H1 (cell line): Measurements from ENCODE around the gene DRAM1. TPM values are rescaled to one million over a fixed set of nuclear protein-coding genes. Genes with fewer than 3 reads are reported as not detected.

Experiments
- ATF2 ChIP-seq: IDR thresholded peaks from 2 replicates; pipeline ENCODE4 v1.6.1; 2012; ENCODE audit warnings: low read length, inconsistent platforms
- BCL11A ChIP-seq, 2 experiments: IDR thresholded peaks; one replicate each; pipeline ENCODE4 v1.6.1; 2011; ENCODE audit warnings: low read depth in 2 of 2, low read length in 2 of 2, mild to moderate bottlenecking in 2 of 2
- CHD7 ChIP-seq: fragments of 300-600 bp; sonication (generic); IDR thresholded peaks from 2 replicates; pipeline ENCODE4 v1.7.1; 2012; ENCODE audit warnings: low read length, moderate library complexity, mild to moderate bottlenecking, inconsistent platforms; ENCODE audit not compliant: insufficient replicate concordance
- RAD21 ChIP-seq, 2 experiments: IDR thresholded peaks in 1 of 2; conservative IDR thresholded peaks in 1 of 2; 2 replicates each; pipeline ENCODE4 v1.6.1; 2011; ENCODE audit warnings: low read depth in 2 of 2, low read length in 2 of 2, improper control_type of control experiment in 1 of 2, inconsistent platforms in 1 of 2, mild to moderate bottlenecking in 1 of 2, moderate library complexity in 1 of 2
- polyA plus RNA-seq, 7 experiments: library from polyadenylated mRNA; depleted of rRNA in 3 of 7; stranded (reverse) in 5 of 7; unstranded in 2 of 7; fragments of >200 nt in 5 of 7; fragments of 200-250 nt in 2 of 7; gene quantifications; 1 replicate in 5 of 7; 2 replicates in 1 of 7; 4 replicates in 1 of 7; pipeline versions ENCODE4 v1.2.1 to v1.2.3, GENCODE V29; 2011 to 2013; ENCODE audit warnings: missing spikeins in 2 of 7, mixed read lengths in 2 of 7
- total RNA-seq: library from RNA; stranded (reverse); fragmentation: NEBNext Ultra II Directional; extraction: Animal tissue kit (Norgen Biotek cat#: 25700); gene quantifications from 2 replicates; pipeline ENCODE4 v1.2.1, GENCODE V29; 2021

The DRAM1 gene
- total and polyA plus RNA-seq, 2 of the 8 experiments (the other 6 are each of a cell fraction or from before 2014, with no cell fraction given), result 4.6 to 6.2 TPM

- TF ChIP-seq CHD7 (no peak), BCL11A (IDR thresholded peaks at IDR 0.05; ENCODE audit: low read depth in 2 of 2, low read length in 2 of 2) (no peak), ATF2 (no peak), RAD21 (IDR thresholded peaks at IDR 0.05 in 1 of 2, conservative IDR thresholded peaks at IDR 0.05 in 1 of 2; ENCODE audit: low read depth in 2 of 2, low read length in 2 of 2) (peak; percentile 76 to 77)
Measured at GRCh38 chr12:101839324-101840283, 37.8 kb upstream of the DRAM1 start (continued).
